Brain microvascular endothelial cell (primary cell): ENCODE results near the gene CST4.
"Not testable (repeated sequence)": the region's sequence is repeated elsewhere in the genome, so short reads cannot be mapped to it uniquely, and the experiment has no call there.

ENCODE experiments used
- DNase-seq: peaks from one replicate; pipeline ENCODE4 v3.0.0-alpha.2; 2020
- H3K27ac ChIP-seq: fragments of 250-450 bp; sonication (Bioruptor Pico); 2 replicates; pipeline ENCODE4 v1.5.1; 2020; ENCODE audit warnings: mild to moderate bottlenecking, moderate library complexity
- H3K27me3 ChIP-seq: fragments of 250-450 bp; sonication (Bioruptor Pico); replicated peaks from 2 replicates; pipeline ENCODE4 v1.5.1; 2020; ENCODE audit warnings: mild to moderate bottlenecking
- H3K36me3 ChIP-seq: fragments of 250-450 bp; sonication (Bioruptor Pico); replicated peaks from 2 replicates; pipeline ENCODE4 v1.5.1; 2020; ENCODE audit warnings: mild to moderate bottlenecking
- H3K4me3 ChIP-seq: 2 replicates; pipeline ENCODE4 v1.5.1; 2011; ENCODE audit warnings: low read depth, mild to moderate bottlenecking, control low read depth, low read length, moderate library complexity
- in situ Hi-C: cut with HindIII; loops from 2 replicates; pipeline ENCODE4 v1.10.0; 2017; ENCODE audit warnings: low sequenced_read_pairs, low pct_ligation_motif_present
- TF ChIP-seq, protein P1 (sequence below): IDR thresholded peaks from 2 replicates; pipeline ENCODE4 v1.5.1; 2011; ENCODE audit warnings: low read depth, mild to moderate bottlenecking, moderate library complexity, low read length, control low read depth, inconsistent platforms; ENCODE audit errors: missing control alignments

Gene CST4, protein sequence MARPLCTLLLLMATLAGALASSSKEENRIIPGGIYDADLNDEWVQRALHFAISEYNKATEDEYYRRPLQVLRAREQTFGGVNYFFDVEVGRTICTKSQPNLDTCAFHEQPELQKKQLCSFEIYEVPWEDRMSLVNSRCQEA

DNA sequence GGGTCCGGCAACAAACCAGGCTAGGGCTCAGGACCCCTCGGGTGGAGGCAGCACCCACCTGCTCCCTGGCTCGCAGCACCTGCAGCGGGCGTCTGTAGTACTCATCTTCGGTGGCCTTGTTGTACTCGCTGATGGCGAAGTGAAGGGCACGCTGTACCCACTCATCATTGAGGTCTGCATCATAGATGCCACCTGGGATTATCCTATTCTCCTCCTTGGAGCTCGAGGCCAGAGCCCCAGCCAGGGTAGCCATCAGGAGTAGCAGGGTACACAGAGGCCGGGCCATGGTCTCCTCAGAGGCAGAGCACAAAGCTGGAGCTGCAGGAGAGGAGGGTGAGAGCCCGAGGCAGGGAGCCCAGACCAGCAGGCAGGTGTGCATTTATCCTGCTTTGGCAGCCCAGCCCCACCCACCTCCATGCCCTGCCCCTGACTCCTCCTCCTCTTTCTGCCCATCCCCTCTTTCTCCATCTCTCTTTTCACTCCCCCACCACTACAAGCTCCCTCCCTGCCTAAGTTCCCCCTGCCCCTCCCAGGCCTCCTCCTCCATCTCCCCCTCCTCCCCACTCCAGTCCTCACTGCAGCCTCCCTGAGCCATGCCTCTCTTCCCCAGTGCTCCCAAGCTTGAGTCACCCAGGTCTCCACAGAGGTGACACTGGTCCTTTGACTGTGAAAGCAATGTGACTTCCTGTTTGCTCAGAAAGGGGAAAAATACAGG lies at the start of gene CST4:
Gene CST4 (minus strand): TSS at position 355 of the 715 bp plus-strand sequence. CDS start 69 bp downstream, at position 286.
- H3K4me3 ChIP-seq, H3K36me3 ChIP-seq, H3K27me3 ChIP-seq, DNase-seq, H3K27ac ChIP-seq, in situ Hi-C loops: not testable (repeated sequence)

DNA sequence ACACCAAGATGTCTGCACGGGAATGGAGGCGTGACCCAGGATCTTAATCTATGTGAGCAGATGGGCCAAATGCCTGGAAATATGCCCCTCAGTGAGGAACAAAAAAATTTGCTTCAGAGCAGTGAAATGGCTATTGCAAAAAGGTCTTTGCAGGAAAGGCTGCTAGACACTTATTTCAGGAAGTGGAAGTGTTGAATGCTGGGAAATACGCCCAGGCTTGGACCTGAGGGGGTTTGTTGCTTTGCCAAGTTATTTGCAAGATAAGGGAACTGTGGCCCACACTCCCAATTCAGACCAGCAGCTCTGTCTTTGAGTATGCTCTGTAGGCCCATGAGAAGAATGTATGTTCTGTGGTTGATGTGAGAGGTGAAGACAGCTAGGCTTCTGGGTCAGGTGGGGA lies 46.6 kb upstream of the CST4 start:
- H3K4me3 ChIP-seq, DNase-seq, H3K27me3 ChIP-seq, H3K36me3 ChIP-seq, H3K27ac ChIP-seq, in situ Hi-C loops: not testable (repeated sequence)

DNA sequence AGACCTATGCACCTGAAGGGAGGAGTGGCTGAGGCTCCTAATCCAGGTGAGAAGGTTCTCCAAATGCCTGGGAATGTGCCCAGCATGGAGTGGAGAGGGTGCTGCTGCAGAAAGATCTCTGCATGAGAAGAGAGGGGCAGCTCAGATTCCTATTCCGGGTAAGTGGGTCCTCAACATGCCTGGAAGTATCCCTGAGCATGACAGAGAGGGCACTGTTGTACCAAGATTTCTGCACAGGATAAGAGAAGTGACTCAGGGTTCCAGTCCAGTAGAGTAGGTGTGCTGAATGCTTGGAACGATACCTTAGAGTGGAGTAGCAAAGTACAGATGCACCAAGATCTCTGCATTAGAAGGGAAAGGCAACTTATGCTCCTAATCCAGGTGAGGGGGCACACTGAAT lies 46.1 kb upstream of the CST4 start:
- in situ Hi-C loops, DNase-seq, H3K4me3 ChIP-seq, H3K27me3 ChIP-seq, H3K27ac ChIP-seq, H3K36me3 ChIP-seq: not testable (repeated sequence)

DNA sequence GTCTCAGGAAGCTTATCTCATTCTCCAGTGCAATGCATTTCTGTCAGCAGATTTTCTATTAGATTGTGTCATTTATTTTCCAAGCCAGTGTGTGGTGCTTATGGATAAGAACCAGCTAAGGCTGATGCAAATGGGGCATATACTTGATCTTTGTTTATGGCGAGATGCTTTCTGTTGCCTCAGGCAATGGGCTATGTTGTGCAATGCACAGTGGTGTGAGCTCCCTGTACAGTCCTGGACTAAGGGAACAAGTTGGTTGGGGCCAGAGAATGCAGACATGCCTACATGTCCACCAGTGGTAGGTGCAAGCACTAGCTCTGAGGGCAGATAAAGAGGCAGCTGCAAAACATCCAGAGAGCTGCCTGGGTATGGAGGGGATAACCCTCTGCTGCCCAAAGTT lies 45.6 kb upstream of the CST4 start:
- in situ Hi-C loops, H3K27ac ChIP-seq, DNase-seq, H3K4me3 ChIP-seq, H3K27me3 ChIP-seq, H3K36me3 ChIP-seq: not testable (repeated sequence)

DNA sequence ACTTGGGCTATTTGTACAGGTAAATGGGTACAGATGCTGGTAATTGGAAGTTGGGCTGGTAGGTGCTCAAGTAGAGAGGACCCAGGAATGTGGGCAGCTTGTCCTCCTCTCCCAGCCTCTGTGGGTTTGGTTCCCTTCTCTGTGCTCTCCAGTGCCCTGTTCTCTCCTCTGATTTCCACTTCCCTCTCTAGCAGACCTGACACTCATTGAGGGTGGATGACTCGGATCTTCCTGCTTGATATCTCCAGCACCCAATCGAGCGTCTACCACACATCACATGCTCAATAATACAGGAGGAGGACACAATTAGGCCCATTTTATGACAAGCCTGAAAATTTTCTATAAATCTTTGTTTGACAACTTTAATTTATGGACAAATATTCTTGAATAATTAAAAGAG lies 38.2 kb upstream of the CST4 start:
- in situ Hi-C loops, result no loop called here
- Histone ChIP-seq H3K4me3 (no peak overlapping the region), H3K27ac (no peak overlapping the region), H3K36me3 (no peaks in the 10 kb centered on the region), H3K27me3 (no peaks in the 10 kb centered on the region)
- TF ChIP-seq, protein P1, sequence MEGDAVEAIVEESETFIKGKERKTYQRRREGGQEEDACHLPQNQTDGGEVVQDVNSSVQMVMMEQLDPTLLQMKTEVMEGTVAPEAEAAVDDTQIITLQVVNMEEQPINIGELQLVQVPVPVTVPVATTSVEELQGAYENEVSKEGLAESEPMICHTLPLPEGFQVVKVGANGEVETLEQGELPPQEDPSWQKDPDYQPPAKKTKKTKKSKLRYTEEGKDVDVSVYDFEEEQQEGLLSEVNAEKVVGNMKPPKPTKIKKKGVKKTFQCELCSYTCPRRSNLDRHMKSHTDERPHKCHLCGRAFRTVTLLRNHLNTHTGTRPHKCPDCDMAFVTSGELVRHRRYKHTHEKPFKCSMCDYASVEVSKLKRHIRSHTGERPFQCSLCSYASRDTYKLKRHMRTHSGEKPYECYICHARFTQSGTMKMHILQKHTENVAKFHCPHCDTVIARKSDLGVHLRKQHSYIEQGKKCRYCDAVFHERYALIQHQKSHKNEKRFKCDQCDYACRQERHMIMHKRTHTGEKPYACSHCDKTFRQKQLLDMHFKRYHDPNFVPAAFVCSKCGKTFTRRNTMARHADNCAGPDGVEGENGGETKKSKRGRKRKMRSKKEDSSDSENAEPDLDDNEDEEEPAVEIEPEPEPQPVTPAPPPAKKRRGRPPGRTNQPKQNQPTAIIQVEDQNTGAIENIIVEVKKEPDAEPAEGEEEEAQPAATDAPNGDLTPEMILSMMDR, result no peak
- peak; percentile 15 for DNase-seq

DNA sequence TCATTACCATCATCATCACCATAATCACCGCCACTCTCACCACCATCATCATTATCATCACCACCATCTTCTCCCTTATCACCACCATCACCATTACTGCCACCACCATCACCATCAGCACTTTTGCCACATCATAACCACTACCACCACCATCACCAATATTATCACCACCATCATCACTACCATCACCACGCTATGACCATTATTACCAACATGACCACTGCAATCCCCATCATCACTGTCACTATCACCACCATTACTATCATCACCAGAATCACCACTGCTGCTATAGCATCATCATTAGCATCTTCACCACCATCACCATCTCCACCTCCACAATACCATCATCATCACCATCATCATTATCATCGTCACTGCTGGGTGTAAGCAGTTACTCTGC lies 36.3 kb upstream of the CST4 start:
- Histone ChIP-seq H3K27me3 (no peaks in the 10 kb centered on the region), H3K4me3 (no peak overlapping the region), H3K27ac (no peak overlapping the region), H3K36me3 (no peaks in the 10 kb centered on the region)
- no peak for DNase-seq
- TF ChIP-seq, protein P1, result no peak
- in situ Hi-C loops, result no loop called here

DNA sequence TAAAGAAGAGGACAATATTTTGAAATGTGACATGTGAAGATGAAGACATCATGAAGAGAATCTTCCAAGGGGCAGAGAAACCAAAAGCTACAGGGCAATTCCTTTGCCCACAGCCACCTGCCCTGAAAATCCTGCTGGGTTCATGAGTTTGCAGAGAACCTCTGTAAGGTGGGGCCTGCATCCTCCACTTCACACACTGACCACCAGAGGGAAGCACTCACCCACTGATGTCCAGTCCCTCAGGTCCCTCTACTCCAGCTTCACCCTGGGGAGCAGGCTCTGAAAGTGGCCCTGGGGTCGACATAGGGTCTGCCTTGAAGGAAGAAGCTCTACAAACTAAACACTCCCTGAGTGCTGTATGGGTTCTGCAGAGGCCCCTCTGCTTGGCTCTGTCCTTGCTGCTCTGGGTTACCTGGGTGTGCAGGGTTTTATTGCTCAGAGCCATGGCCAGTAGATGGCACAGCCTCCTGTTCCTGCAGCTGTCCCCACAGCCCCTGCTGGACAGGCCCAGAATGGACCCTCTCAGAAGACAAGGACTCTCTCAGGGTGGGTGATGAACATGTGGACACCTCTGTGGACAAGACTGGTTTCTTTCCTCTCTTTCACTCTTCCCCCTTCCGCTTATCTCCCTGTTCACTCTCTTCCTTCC lies 34.9 kb upstream of the CST4 start:
- H3K36me3 ChIP-seq, H3K27ac ChIP-seq, in situ Hi-C loops, H3K27me3 ChIP-seq, H3K4me3 ChIP-seq: not testable (repeated sequence)
- TF ChIP-seq, protein P1, result peak; percentile 65
- DNase-seq, result peak; percentile 69

DNA sequence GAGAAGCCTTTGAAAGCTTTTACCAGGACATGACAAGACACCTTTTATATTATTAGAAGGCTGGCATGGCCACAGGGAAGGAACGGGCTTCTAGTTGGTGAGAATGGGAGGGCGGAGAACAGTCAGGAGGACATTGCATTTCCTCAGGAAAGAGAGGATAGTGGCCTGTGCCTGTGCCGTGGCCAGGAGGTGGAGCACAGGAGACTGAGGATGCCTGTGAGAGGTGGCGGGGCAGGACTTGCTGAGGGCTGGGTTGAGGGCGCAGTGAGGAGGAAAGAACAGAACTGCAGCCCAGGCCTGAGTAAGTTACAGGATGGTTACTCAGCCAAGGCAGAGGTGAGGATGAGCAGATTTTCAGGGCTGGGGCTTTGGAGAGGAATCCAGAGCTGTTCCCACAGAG lies 34.0 kb upstream of the CST4 start:
- H3K4me3 ChIP-seq, in situ Hi-C loops, H3K36me3 ChIP-seq, H3K27me3 ChIP-seq, H3K27ac ChIP-seq, DNase-seq: not testable (repeated sequence)
